ENCODE measurements around the gene MGAT4C. TPM values are rescaled to one million over a fixed set of nuclear protein-coding genes. Genes with fewer than 3 reads are reported as not detected.

MGAT4C gene
- total and polyA plus RNA-seq, 8 donors: 0.06 to 0.92 (median 0.31) TPM

- DNase-seq (no peak), FAIRE-seq (no peak), ATAC-seq (no peak)
- intact Hi-C loops (cut with DNase I): no loop called here
- Histone ChIP-seq H3K4me1 (peaks cover 0 to 3% (median 0%) of the 10 kb centered on the region in 3 donors), H3K9me3 (no peaks in the 10 kb centered on the region), H3K4me3 (no peak overlapping the region), H3K27me3 (peaks cover 0 to 6% (median 0%) of the 10 kb centered on the region in 4 donors), H3K27ac (no peak overlapping the region), H3K36me3 (no peaks in the 10 kb centered on the region)
- 72 to 73% methylated on average over 2 of the region's 2 CpGs for WGBS, 2 donors
- TF ChIP-seq CTCF (IDR thresholded peaks at IDR 0.05): no peak
These were observed 5.4 kb upstream of the MGAT4C start for GRCh38 chr12:86261578-86261977.

GRCh38 chr12:86261142-86261541 lies 5.0 kb upstream of the MGAT4C start:
- no peak for ATAC-seq
- no peak for FAIRE-seq
- 60 to 61% methylated on average over 1 of the region's 1 CpG for WGBS, 2 donors
- H3K27me3 ChIP-seq: peaks cover 0 to 6% (median 0%) of the 10 kb centered on the region in 4 donors
- no peaks in the 10 kb centered on the region for H3K36me3 ChIP-seq
- intact Hi-C loops (cut with DNase I): no loop called here
- no peaks in the 10 kb centered on the region for H3K9me3 ChIP-seq
- H3K27ac ChIP-seq: no peak overlapping the region
- DNase-seq: no peak
- no peak overlapping the region for H3K4me3 ChIP-seq
- H3K4me1 ChIP-seq: peaks cover 0 to 3% (median 0%) of the 10 kb centered on the region in 3 donors
- TF ChIP-seq CTCF (IDR thresholded peaks at IDR 0.05): no peak

- DNase-seq: no peak
- ATAC-seq: no peak
- H3K27me3 ChIP-seq: peaks cover 0 to 6% (median 0%) of the 10 kb centered on the region in 4 donors
- TF ChIP-seq CTCF (IDR thresholded peaks at IDR 0.05): no peak
- no peaks in the 10 kb centered on the region for H3K9me3 ChIP-seq
- no peak overlapping the region for H3K4me3 ChIP-seq
- intact Hi-C loops (cut with DNase I): no loop called here
- H3K36me3 ChIP-seq: no peaks in the 10 kb centered on the region
- H3K27ac ChIP-seq: no peak overlapping the region
- 60 to 63% methylated on average over 2 of the region's 2 CpGs for WGBS, 2 donors
- H3K4me1 ChIP-seq: no peaks in the 10 kb centered on the region
- FAIRE-seq: no peak
These were observed 4.0 kb upstream of the MGAT4C start for GRCh38 chr12:86260183-86260582.

- H3K27me3 ChIP-seq: peaks cover 0 to 6% (median 0%) of the 10 kb centered on the region in 4 donors
- H3K9me3 ChIP-seq: no peaks in the 10 kb centered on the region
- no peaks in the 10 kb centered on the region for H3K4me1 ChIP-seq
- WGBS, 2 donors: 70 to 86% methylated on average over 2 of the region's 2 CpGs
- no peak for TF ChIP-seq CTCF (IDR thresholded peaks at IDR 0.05)
- FAIRE-seq (no peak), DNase-seq (no peak), ATAC-seq (no peak)
- intact Hi-C loops (cut with DNase I): no loop called here
- H3K4me3 ChIP-seq: no peak overlapping the region
- H3K36me3 ChIP-seq: no peaks in the 10 kb centered on the region
- H3K27ac ChIP-seq: no peak overlapping the region
These were observed 943 bp upstream of the MGAT4C start for GRCh38 chr12:86257134-86257533.

- H3K27me3 ChIP-seq: peaks cover 0 to 6% (median 0%) of the 10 kb centered on the region in 4 donors
- FAIRE-seq (no peak), ATAC-seq (no peak), DNase-seq (no peak)
- 51 to 61% methylated on average over 4 of the region's 4 CpGs for WGBS, 2 donors
- intact Hi-C loops (cut with DNase I): no loop called here
- no peaks in the 10 kb centered on the region for H3K9me3 ChIP-seq
- no peaks in the 10 kb centered on the region for H3K36me3 ChIP-seq
- H3K4me1 ChIP-seq: no peaks in the 10 kb centered on the region
- TF ChIP-seq CTCF (IDR thresholded peaks at IDR 0.05): no peak
- H3K27ac ChIP-seq: no peak overlapping the region
- no peak overlapping the region for H3K4me3 ChIP-seq
These were observed 1.6 kb downstream of the MGAT4C start for GRCh38 chr12:86254399-86255107.
